ENCODE results near the gene ANKRD28. TPM values are rescaled to one million over a fixed set of nuclear protein-coding genes. Genes with fewer than 3 reads are reported as not detected.

Gene ANKRD28
- total RNA-seq, 1 experiment from 2014 or later: 82.6 TPM

GRCh38 chr3:15634671-15635070 is 163.1 kb downstream of the ANKRD28 start:
- Histone ChIP-seq H3K4me2 (peak overlapping the region; percentile 84), H3K79me2 (ENCODE audit: low read depth) (no peaks in the 10 kb centered on the region; the same call in 1 of the 2 replicates), H3K9me3 (ENCODE audit: insufficient read depth, low read depth) (no peaks in the 10 kb centered on the region; the same call in 1 of the 2 replicates), H4K20me1 (ENCODE audit: insufficient read depth) (no peaks in the 10 kb centered on the region), H3K36me3 (ENCODE audit: low read depth) (no peaks in the 10 kb centered on the region), H3F3A (ENCODE audit: insufficient read depth, low read depth) (peaks cover 61% of the 10 kb centered on the region), H3K4me3 (no peak overlapping the region; the same call in 1 of the 2 replicates), H3K4me1 (replicated peaks; ENCODE audit: insufficient read depth) (peaks cover 96% of the 10 kb centered on the region), H2AFZ (no peak overlapping the region), H3K27ac (peak overlapping the region; percentile 95), H3K27me3 (ENCODE audit: insufficient read depth, low read depth) (no peaks in the 10 kb centered on the region), H3K9me2 (ENCODE audit: insufficient read depth) (no peaks in the 10 kb centered on the region)
- DNase-seq: no peak
- intact Hi-C loops (cut with micrococcal nuclease; ENCODE audit: unreplicated experiment): loop anchor here (2.0 to 10.0 kb wide), 6 partner anchors 32 to 633 kb away; partner anchors contain the start of genes BTD, HACL1 and OXNAD1
- TF ChIP-seq EZH2 (IDR thresholded peaks at IDR 0.05; ENCODE audit: low read depth): no peak
- TF ChIP-seq CTCF (conservative IDR thresholded peaks at IDR 0.05): no peak
- TSS peak; percentile 31 for BruUV-seq (replicated peaks)
- CTCF ChIA-PET: no interaction called here
- POLR2A ChIA-PET (ENCODE audit: unreplicated experiment): interaction anchor here (0.6 kb wide), 1 partner anchor 162 kb away, joined by 3 read pairs; no protein-coding TSS in a partner anchor

- TF ChIP-seq EZH2 (IDR thresholded peaks at IDR 0.05; ENCODE audit: low read depth) (no peak), CTCF (conservative IDR thresholded peaks at IDR 0.05) (no peak)
- ChIA-PET CTCF (interaction anchor here (0.7 kb wide), 3 partner anchors 162 to 1591 kb away, joined by 3 to 18 read pairs (median 5); no protein-coding TSS in a partner anchor), POLR2A (ENCODE audit: unreplicated experiment) (interaction anchor here (0.6 to 0.7 kb wide), 2 partner anchors 14 to 163 kb away, joined by 3 to 4 read pairs; no protein-coding TSS in a partner anchor)
- Histone ChIP-seq H3K9me3 (ENCODE audit: insufficient read depth, low read depth) (no peaks in the 10 kb centered on the region), H3K27me3 (ENCODE audit: insufficient read depth, low read depth) (no peaks in the 10 kb centered on the region), H3K4me1 (replicated peaks; ENCODE audit: insufficient read depth) (peaks cover 91% of the 10 kb centered on the region), H3K4me2 (peak overlapping the region; percentile 84), H4K20me1 (ENCODE audit: insufficient read depth) (no peaks in the 10 kb centered on the region), H3K36me3 (ENCODE audit: low read depth) (no peaks in the 10 kb centered on the region), H3K4me3 (peak overlapping the region; percentile 8; the same call in 1 of the 2 replicates), H3K79me2 (ENCODE audit: low read depth) (no peaks in the 10 kb centered on the region; the same call in 1 of the 2 replicates), H3K9me2 (ENCODE audit: insufficient read depth) (no peaks in the 10 kb centered on the region), H3K27ac (peak overlapping the region; percentile 95), H3F3A (ENCODE audit: insufficient read depth, low read depth) (peaks cover 61% of the 10 kb centered on the region), H2AFZ (no peak overlapping the region)
- DNase-seq: peak; percentile 66 to 78
- no TSS peak for BruUV-seq (replicated peaks)
- intact Hi-C loops (cut with micrococcal nuclease; ENCODE audit: unreplicated experiment): loop anchor here (2.0 to 10.0 kb wide), 5 partner anchors 33 to 633 kb away; partner anchors contain the start of gene OXNAD1
Measured at GRCh38 chr3:15633766-15634598, 163.8 kb downstream of the ANKRD28 start.

- CTCF ChIA-PET: interaction anchor here (0.7 kb wide), 2 partner anchors 208 to 1591 kb away, joined by 5 to 18 read pairs; no protein-coding TSS in a partner anchor
- POLR2A ChIA-PET (ENCODE audit: unreplicated experiment): interaction anchor here (0.7 kb wide), 2 partner anchors 13 to 635 kb away, joined by 4 to 13 read pairs; no protein-coding TSS in a partner anchor
- peak overlapping the region; percentile 95 for H3K27ac ChIP-seq
- H3K9me3 ChIP-seq (ENCODE audit: insufficient read depth, low read depth): no peaks in the 10 kb centered on the region
- peaks cover 83% of the 10 kb centered on the region for H3K4me1 ChIP-seq (replicated peaks; ENCODE audit: insufficient read depth)
- no peaks in the 10 kb centered on the region; the same call in 1 of the 2 replicates for H3K79me2 ChIP-seq (ENCODE audit: low read depth)
- no peak overlapping the region for H3K4me3 ChIP-seq
- no peaks in the 10 kb centered on the region for H3K36me3 ChIP-seq (ENCODE audit: low read depth)
- no TSS peak for BruUV-seq (replicated peaks)
- H4K20me1 ChIP-seq (ENCODE audit: insufficient read depth): no peaks in the 10 kb centered on the region
- H3K27me3 ChIP-seq (ENCODE audit: insufficient read depth, low read depth): no peaks in the 10 kb centered on the region
- H2AFZ ChIP-seq: no peak overlapping the region
- DNase-seq: peak in 1 of 2 experiments; percentile 59
- intact Hi-C loops (cut with micrococcal nuclease; ENCODE audit: unreplicated experiment): loop anchor here (5.0 to 10.0 kb wide), 4 partner anchors 34 to 634 kb away; partner anchors contain the start of gene OXNAD1
- no peaks in the 10 kb centered on the region for H3K9me2 ChIP-seq (ENCODE audit: insufficient read depth)
- TF ChIP-seq CTCF (conservative IDR thresholded peaks at IDR 0.05) (no peak), EZH2 (IDR thresholded peaks at IDR 0.05; ENCODE audit: low read depth) (no peak)
- H3F3A ChIP-seq (ENCODE audit: insufficient read depth, low read depth): peaks cover 61% of the 10 kb centered on the region
- H3K4me2 ChIP-seq: peak overlapping the region; percentile 84
Measured at GRCh38 chr3:15633159-15633558, 164.6 kb downstream of the ANKRD28 start.
